HG03520 (cell line): ENCODE data around the gene CDH4.

Experiments
- ATAC-seq: cut with Tn5 transposase; IDR thresholded peaks from one replicate; pipeline ENCODE4 v1.9.1; 2021; ENCODE audit warnings: mild to moderate bottlenecking, moderate library complexity; ENCODE audit not compliant: unreplicated experiment

The CDH4 gene

GRCh38 chr20:61543931-61544745, 292.1 kb downstream of the CDH4 start:
- no peak for ATAC-seq

- ATAC-seq: no peak
Measured at GRCh38 chr20:61544910-61545889, 293.1 kb downstream of the CDH4 start.

- no peak for ATAC-seq
Measured at GRCh38 chr20:61546641-61547040, 294.6 kb downstream of the CDH4 start.

GRCh38 chr20:61548069-61548468, 296.0 kb downstream of the CDH4 start:
- no peak for ATAC-seq

- ATAC-seq: no peak
Measured at GRCh38 chr20:61549865-61550264, 297.8 kb downstream of the CDH4 start.

- no peak for ATAC-seq
Measured at GRCh38 chr20:61551401-61551800, 299.3 kb downstream of the CDH4 start.

- ATAC-seq: no peak
Measured at GRCh38 chr20:61554617-61555016, 302.6 kb downstream of the CDH4 start.

- no peak for ATAC-seq
Measured at GRCh38 chr20:61555566-61555965, 303.5 kb downstream of the CDH4 start.

GRCh38 chr20:61556111-61556510, 304.1 kb downstream of the CDH4 start:
- ATAC-seq: no peak

GRCh38 chr20:61556673-61557072, 304.6 kb downstream of the CDH4 start:
- ATAC-seq: no peak

GRCh38 chr20:61557621-61558020, 305.6 kb downstream of the CDH4 start:
- ATAC-seq: no peak

- ATAC-seq: no peak
Measured at GRCh38 chr20:61558726-61559125, 306.7 kb downstream of the CDH4 start.

GRCh38 chr20:61559706-61560315, 307.8 kb downstream of the CDH4 start:
- no peak for ATAC-seq

GRCh38 chr20:61560361-61560853, 308.3 kb downstream of the CDH4 start:
- ATAC-seq: no peak

- ATAC-seq: no peak
Measured at GRCh38 chr20:61561111-61561830, 309.2 kb downstream of the CDH4 start.

- ATAC-seq: no peak
Measured at GRCh38 chr20:61562491-61562890, 310.4 kb downstream of the CDH4 start.

GRCh38 chr20:61562897-61563504, 310.9 kb downstream of the CDH4 start:
- ATAC-seq: no peak

GRCh38 chr20:61564628-61565027, 312.6 kb downstream of the CDH4 start:
- no peak for ATAC-seq

GRCh38 chr20:61565791-61566190, 313.7 kb downstream of the CDH4 start:
- ATAC-seq: no peak

- no peak for ATAC-seq
Measured at GRCh38 chr20:61566691-61567090, 314.6 kb downstream of the CDH4 start.
